IMR-90 (cell line): ENCODE results near the gene NPBWR2. TPM values are rescaled to one million over a fixed set of nuclear protein-coding genes. Genes with fewer than 3 reads are reported as not detected.

Experiments used
- ATAC-seq: fragments of 200-7000 bp; cut with Tn5 transposase; 2 replicates; pipeline ENCODE4 v1.9.1; 2020; ENCODE audit warnings: low read depth, mild to moderate bottlenecking, moderate library complexity
- BruUV-seq: library from RNA; stranded (reverse); fragments of 400-500 nt; replicated peaks from 2 replicates; lab custom pipeline; 2021; lab: Mats Ljungman, UMichigan
- CTCF ChIA-PET: fragments of 300-600 bp; formaldehyde crosslinking; extraction: SDS; loops from one replicate; lab custom pipeline; 2021; ENCODE audit warnings: antibody characterized with exemption; lab: Yijun Ruan, JAX
- POLR2A ChIA-PET: fragments of 300-600 bp; sonication (Branson Sonifier 250); formaldehyde crosslinking; loops from one replicate; lab custom pipeline; 2022; ENCODE audit warnings: antibody characterized with exemption; ENCODE audit not compliant: unreplicated experiment; lab: Charles Lee
- DNase-seq: peaks from one replicate; pipeline ENCODE4 v3.0.0; 2013
- H2AFZ ChIP-seq: replicated peaks from 2 replicates; pipeline ENCODE3; 2013; ENCODE audit warnings: low read length, mild to moderate bottlenecking; ENCODE audit not compliant: poor library complexity
- H2AK5ac ChIP-seq: 2 replicates; pipeline ENCODE4 v1.6.1; 2013; ENCODE audit warnings: low read depth, low read length, inconsistent platforms
- H2AK9ac ChIP-seq: replicated peaks from 2 replicates; pipeline ENCODE3; 2013; ENCODE audit warnings: mild to moderate bottlenecking, low read depth, low read length, moderate library complexity; ENCODE audit not compliant: poor library complexity
- H2BK120ac ChIP-seq: 2 replicates; pipeline ENCODE4 v1.6.1; 2013; ENCODE audit warnings: low read depth, low read length, inconsistent platforms
- H2BK15ac ChIP-seq: 3 replicates; pipeline ENCODE4 v1.6.1; 2013; ENCODE audit warnings: low read depth, low read length, inconsistent platforms
- H2BK20ac ChIP-seq: 2 replicates; pipeline ENCODE4 v1.6.1; 2013; ENCODE audit warnings: low read depth, mild to moderate bottlenecking, inconsistent platforms, low read length, moderate library complexity
- H2BK5ac ChIP-seq: 2 replicates; pipeline ENCODE4 v1.6.1; 2013; ENCODE audit warnings: mild to moderate bottlenecking, low read depth, low read length, inconsistent platforms; ENCODE audit not compliant: poor library complexity, severe bottlenecking
- H3K14ac ChIP-seq: replicated peaks from 2 replicates; pipeline ENCODE4 v1.6.1; 2013; ENCODE audit warnings: low read depth, low read length, inconsistent platforms
- H3K18ac ChIP-seq: 2 replicates; pipeline ENCODE4 v1.6.1; 2013; ENCODE audit warnings: low read depth, low read length, control low read depth
- H3K23ac ChIP-seq: 2 replicates; pipeline ENCODE4 v1.6.1; 2013; ENCODE audit warnings: low read depth, low read length, inconsistent platforms
- H3K27ac ChIP-seq: 2 replicates; pipeline ENCODE4 v1.5.1; 2013; ENCODE audit warnings: mild to moderate bottlenecking, control low read depth, low read length; ENCODE audit not compliant: insufficient read depth
- H3K27me3 ChIP-seq: 2 replicates; pipeline ENCODE4 v1.6.1; 2013; ENCODE audit warnings: low read length; ENCODE audit not compliant: control insufficient read depth, insufficient read depth
- H3K36me3 ChIP-seq: 2 replicates; pipeline ENCODE4 v1.6.1; 2013; ENCODE audit warnings: low read length, mixed read lengths; ENCODE audit not compliant: control insufficient read depth, insufficient read depth
- H3K4ac ChIP-seq: 2 replicates; pipeline ENCODE4 v1.6.1; 2013; ENCODE audit warnings: low read depth, low read length, inconsistent platforms
- H3K4me1 ChIP-seq: 2 replicates; pipeline ENCODE4 v1.6.1; 2013; ENCODE audit warnings: low read length, mixed read lengths; ENCODE audit not compliant: control insufficient read depth, insufficient read depth
- H3K4me2 ChIP-seq: 2 replicates; pipeline ENCODE4 v1.6.1; 2013; ENCODE audit warnings: low read depth, mild to moderate bottlenecking, control low read depth, low read length, moderate library complexity
- H3K4me3 ChIP-seq: 2 replicates; pipeline ENCODE4 v1.5.1; 2013; ENCODE audit warnings: low read depth, mild to moderate bottlenecking, control low read depth, low read length, moderate library complexity; ENCODE audit not compliant: insufficient read depth
- H3K56ac ChIP-seq: 2 replicates; pipeline ENCODE4 v1.6.1; 2013; ENCODE audit warnings: low read length, inconsistent platforms; ENCODE audit not compliant: insufficient read depth; ENCODE audit errors: extremely low read depth
- H3K79me1 ChIP-seq, 2 experiments: 2 replicates each; pipeline ENCODE4 v1.6.1; 2013; ENCODE audit warnings: low read length in 2 of 2, inconsistent platforms in 1 of 2, low read depth in 1 of 2
- H3K9ac ChIP-seq: 2 replicates; pipeline ENCODE4 v1.6.1; 2013; ENCODE audit warnings: low read depth, low read length, control low read depth
- H3K9me1 ChIP-seq: 2 replicates; pipeline ENCODE4 v1.6.1; 2013; ENCODE audit warnings: low read length, inconsistent platforms; ENCODE audit not compliant: insufficient read depth
- H3K9me3 ChIP-seq: 2 replicates; pipeline ENCODE4 v1.6.1; 2013; ENCODE audit warnings: low read length; ENCODE audit not compliant: control insufficient read depth, insufficient read depth
- H4K20me1 ChIP-seq: 2 replicates; pipeline ENCODE4 v1.6.1; 2013; ENCODE audit warnings: low read length, inconsistent platforms; ENCODE audit not compliant: insufficient read depth
- H4K5ac ChIP-seq: 2 replicates; pipeline ENCODE4 v1.6.1; 2013; ENCODE audit warnings: mild to moderate bottlenecking, low read depth, low read length, control low read depth
- H4K8ac ChIP-seq, 2 experiments: 2 replicates each; pipeline ENCODE4 v1.6.1; 2013; ENCODE audit warnings: low read depth in 2 of 2, low read length in 2 of 2, control low read depth in 1 of 2, inconsistent platforms in 1 of 2
- H4K91ac ChIP-seq: 2 replicates; pipeline ENCODE4 v1.6.1; 2013; ENCODE audit warnings: low read depth, low read length, inconsistent platforms; ENCODE audit not compliant: insufficient read depth
- CEBPB ChIP-seq: IDR thresholded peaks from 2 replicates; pipeline ENCODE4 v1.6.1; 2012; ENCODE audit warnings: low read depth, low read length, improper control_type of control experiment
- RFX5 ChIP-seq: IDR thresholded peaks from 2 replicates; pipeline ENCODE4 v1.8.0; 2012; ENCODE audit warnings: low read depth, mild to moderate bottlenecking, low read length, moderate library complexity
- WGBS, 2 experiments: methylation state at CpG; one replicate each; pipeline versions ENCODE4 v1.1.5 to v1.1.7; 2013; ENCODE audit warnings: missing lambda C conversion rate in 2 of 2; ENCODE audit not compliant: insufficient read length in 1 of 2; ENCODE audit errors: extremely low coverage in 2 of 2; 5-methylcytosine and 5-hydroxymethylcytosine counted together
- dilution Hi-C: fragments of 300-500 bp; cut with HindIII; formaldehyde crosslinking; loops from one replicate; pipeline ENCODE4 v1.14.3; 2018; ENCODE audit warnings: low sequenced_read_pairs; ENCODE audit not compliant: unreplicated experiment
- in situ Hi-C: fragments of 300-500 bp; cut with MboI; formaldehyde crosslinking; loops from 3 replicates; pipeline ENCODE4 v1.14.3; 2019; ENCODE audit warnings: low sequenced_read_pairs, inconsistent platforms, mixed read lengths
- intact Hi-C: fragments of 100-400 bp; cut with micrococcal nuclease; formaldehyde crosslinking; loops from 2 replicates; pipeline ENCODE4 v1.10.0; 2022
- polyA plus RNA-seq, 3 experiments: library from polyadenylated mRNA; depleted of rRNA; stranded (reverse); fragments of >200 nt; gene quantifications; 2 replicates each; pipeline ENCODE4 v1.2.3, GENCODE V29; 2012; ENCODE audit warnings: low replicate concordance in 1 of 3
- total RNA-seq: library from RNA; depleted of rRNA; stranded (reverse); fragments of >200 nt; gene quantifications from 2 replicates; pipeline ENCODE4 v1.2.3, GENCODE V29; 2012

Gene NPBWR2
- total and polyA plus RNA-seq, 2 of the 4 experiments (the other 2 are of a cell fraction), result not detected

GRCh38 chr20:64082126-64082731, 25.1 kb downstream of the NPBWR2 start:
- CTCF ChIA-PET, result no interaction called here
- DNase-seq (no peak), ATAC-seq (no peak)
- Histone ChIP-seq H4K8ac (no peak overlapping the region), H3K9me1 (no peaks in the 10 kb centered on the region), H2BK20ac (no peak overlapping the region), H4K91ac (no peak overlapping the region), H3K14ac (no peak overlapping the region), H2BK120ac (no peak overlapping the region), H3K27ac (no peak overlapping the region), H3K4me3 (no peak overlapping the region), H3K4ac (no peak overlapping the region), H2AFZ (peak overlapping the region; percentile 56), H3K4me2 (no peak overlapping the region), H3K56ac (no peak overlapping the region), H2BK15ac (no peak overlapping the region), H3K4me1 (peaks cover 17% of the 10 kb centered on the region), H2BK5ac (no peak overlapping the region), H3K36me3 (no peaks in the 10 kb centered on the region), H4K20me1 (peaks cover 15% of the 10 kb centered on the region), H2AK5ac (no peak overlapping the region; the same call in 1 of the 2 replicates), H3K27me3 (peaks cover 41% of the 10 kb centered on the region), H3K9ac (no peak overlapping the region), H3K9me3 (peaks cover 5% of the 10 kb centered on the region; the same call in 1 of the 2 replicates), H3K18ac (no peak overlapping the region), H3K79me1 (peaks cover 6 to 8% of the 10 kb centered on the region in 2 experiments; a peak in 3 of 4 replicates), H2AK9ac (peak overlapping the region; percentile 48), H3K23ac (no peak overlapping the region), H4K5ac (no peak overlapping the region)
- in situ Hi-C loops, result no loop called here
- POLR2A ChIA-PET, result no interaction called here
- TF ChIP-seq RFX5, result no peak
- no peak for TF ChIP-seq CEBPB
- intact Hi-C loops, result no loop called here
- dilution Hi-C loops, result no loop called here
- 29% methylated on average over 7 of the region's 13 CpGs; no CpG with 5 or more reads in 1 of the 2 experiments for WGBS, 2 experiments
- no TSS peak for BruUV-seq
